GM19240 (cell line): ENCODE measurements around the gene CALML3.
"Not testable (repeated sequence)": the region's sequence is repeated elsewhere in the genome, so short reads cannot be mapped to it uniquely, and the experiment has no call there.

ENCODE experiments used
- DNase-seq: peaks from one replicate; pipeline ENCODE4 v3.0.0; 2011; ENCODE audit warnings: low spot score; ENCODE audit not compliant: insufficient read length

Gene CALML3

DNA sequence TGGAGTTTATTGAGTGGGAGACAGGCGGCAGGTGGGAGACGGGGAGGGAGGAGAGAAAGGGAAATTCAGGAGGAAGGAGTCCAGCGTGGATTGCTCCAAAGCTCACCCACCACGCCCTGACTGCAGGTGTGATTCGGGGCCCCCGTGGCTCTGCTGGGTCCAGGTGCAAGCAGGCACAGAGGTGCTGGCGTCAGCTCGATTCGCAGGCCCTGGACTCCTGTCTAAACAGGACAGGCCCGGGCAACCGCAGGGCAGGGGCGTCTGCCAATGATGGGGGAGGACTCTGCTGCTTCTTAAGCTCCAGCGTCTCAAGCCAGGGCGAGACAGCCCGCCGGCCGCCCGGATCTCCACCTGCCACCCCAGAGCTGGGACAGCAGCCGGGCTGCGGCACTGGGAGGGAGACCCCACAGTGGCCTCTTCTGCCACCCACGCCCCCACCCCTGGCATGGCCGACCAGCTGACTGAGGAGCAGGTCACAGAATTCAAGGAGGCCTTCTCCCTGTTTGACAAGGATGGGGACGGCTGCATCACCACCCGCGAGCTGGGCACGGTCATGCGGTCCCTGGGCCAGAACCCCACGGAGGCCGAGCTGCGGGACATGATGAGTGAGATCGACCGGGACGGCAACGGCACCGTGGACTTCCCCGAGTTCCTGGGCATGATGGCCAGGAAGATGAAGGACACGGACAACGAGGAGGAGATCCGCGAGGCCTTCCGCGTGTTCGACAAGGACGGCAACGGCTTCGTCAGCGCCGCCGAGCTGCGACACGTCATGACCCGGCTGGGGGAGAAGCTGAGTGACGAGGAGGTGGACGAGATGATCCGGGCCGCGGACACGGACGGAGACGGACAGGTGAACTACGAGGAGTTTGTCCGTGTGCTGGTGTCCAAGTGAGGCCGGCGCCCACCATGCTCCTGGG is at the start of gene CALML3:
TSS of gene CALML3 (plus strand) at position 321 of the 920 bp plus-strand sequence. CDS start at position 446, 125 bp downstream.
- DNase-seq: no peak

GRCh38 chr10:5475088-5475487 is 49.7 kb upstream of the CALML3 start:
- DNase-seq: not testable (repeated sequence)

DNA sequence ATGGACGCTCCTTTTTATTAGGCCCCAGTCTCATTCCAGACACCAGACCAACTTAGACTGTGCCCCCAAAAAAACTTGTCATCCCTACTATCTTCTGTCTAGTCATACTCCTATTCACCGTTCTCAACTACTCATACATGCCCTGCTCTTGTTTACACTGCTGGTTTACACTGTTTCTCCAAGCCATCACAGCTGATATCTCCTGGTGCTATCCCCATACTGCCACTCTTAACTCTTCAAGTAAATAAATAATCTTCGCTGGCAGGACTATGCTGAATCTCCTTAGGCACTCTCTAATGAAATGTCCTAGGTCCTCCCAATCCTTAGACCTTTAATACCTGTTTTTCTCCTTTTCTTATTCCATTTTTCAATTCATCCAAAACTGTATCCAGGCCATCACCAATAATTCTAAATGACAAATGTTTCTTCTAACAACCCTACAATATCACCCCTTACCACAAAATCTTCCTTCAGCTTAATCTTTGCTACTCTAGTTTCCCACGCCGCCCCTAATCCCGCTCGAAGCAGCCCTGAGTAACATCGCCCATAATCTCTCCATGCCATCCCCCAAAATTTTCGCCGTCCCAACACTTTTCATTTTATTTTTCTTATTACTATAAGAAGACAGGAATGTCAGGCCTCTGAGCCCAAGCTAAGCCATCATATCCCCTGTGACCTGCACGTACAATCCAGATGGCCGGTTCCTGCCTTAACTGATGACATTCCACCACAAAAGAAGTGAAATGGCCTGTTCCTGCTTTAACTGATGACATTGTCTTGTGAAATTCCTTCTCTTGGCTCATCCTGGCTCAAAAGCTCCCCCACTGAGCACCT is 48.6 kb upstream of the CALML3 start:
- not testable (repeated sequence) for DNase-seq

- no peak for DNase-seq
Observed at GRCh38 chr10:5476918-5477525, 47.7 kb upstream of the CALML3 start.

- no peak for DNase-seq
Observed at GRCh38 chr10:5477948-5478693, 46.6 kb upstream of the CALML3 start.

- DNase-seq: no peak
Observed at GRCh38 chr10:5478694-5479305, 46.0 kb upstream of the CALML3 start.

DNA sequence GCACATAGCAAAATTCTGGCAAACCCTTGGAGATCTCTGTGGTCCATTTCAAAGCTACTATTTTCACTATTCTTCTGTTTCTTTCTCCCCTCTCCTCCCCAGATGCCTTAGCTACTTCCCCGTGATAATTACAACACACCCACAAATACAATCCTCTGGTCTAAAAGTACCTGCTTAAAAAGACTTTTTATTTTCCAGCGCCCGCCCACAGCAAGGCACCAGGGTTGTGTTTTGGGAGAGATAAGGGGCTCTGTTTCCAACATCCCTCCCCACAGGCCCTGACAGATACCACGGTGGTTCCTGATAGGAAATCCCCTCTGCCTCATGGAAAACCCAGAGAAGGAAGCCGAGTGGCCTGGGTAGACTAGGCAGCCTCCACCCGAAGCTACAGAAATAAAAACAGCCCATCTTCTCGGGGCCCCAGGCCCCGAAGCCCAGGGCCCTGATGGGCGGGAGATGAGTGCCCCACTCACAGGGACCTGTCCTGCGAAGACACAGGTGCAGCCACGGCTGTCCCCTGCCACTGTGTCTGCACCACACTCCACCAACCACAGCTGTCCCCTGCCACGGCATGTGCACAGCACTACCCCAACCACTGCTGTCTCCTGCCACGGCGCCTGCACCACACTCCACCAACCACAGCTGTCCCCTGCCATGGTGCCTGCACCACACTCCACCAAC is 45.1 kb upstream of the CALML3 start:
- DNase-seq: no peak

DNA sequence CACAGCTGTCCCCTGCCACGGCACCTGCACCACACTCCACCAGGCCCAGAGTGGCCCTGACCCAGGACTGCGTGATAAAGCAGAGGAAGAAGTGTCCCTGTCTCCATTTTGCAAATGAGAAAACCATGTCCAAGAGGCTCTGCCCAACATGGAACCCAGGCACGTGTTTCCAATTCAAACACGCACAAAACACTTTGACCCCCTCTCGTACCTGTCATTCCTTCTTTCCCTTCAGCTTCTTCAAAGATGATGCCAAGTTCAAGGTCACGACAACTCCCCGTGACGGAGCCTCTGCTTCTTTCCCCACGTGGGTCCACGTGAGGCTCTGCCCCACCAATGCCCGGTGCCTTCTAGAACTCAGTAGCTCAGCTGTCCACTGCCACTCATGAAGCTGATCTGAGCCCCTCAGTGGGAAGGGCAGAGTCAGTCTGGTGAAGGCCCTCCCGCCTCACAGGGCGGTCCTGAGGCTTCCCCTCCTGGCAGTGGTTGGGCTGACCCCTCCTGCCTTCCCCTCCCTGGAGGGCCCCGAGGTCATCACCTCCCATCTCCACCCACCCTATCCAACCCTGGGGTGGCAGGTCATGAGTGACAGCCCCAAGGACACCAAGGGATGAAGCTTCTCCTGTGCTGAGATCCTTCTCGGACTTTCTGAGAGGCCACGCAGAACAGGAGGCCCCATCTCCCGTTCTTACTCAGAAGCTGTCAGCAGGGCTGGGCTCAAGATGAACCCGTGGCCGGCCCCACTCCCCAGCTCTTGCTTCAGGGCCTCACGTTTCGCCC is 44.4 kb upstream of the CALML3 start:
- DNase-seq: no peak

GRCh38 chr10:5481121-5481520 is 43.6 kb upstream of the CALML3 start:
- DNase-seq: no peak

DNA sequence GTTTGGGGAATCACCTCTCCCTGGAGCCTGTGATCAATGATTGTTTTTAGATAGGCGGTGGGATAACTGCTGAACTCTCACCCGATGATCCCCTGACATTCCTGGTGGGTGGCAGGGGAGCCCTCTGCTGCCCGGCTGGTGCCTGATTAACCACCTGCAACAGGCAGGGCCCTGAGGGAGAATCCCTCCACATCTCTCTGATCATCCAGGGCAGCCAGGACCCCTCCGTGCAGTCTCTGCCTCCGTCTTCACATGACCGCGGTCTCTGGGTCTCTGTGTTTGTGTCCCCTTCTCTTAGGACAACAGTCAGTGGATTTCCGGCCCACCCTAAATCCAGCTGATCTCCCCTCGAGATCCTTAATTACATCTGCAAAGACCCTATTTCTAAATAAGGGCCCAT is 42.7 kb upstream of the CALML3 start:
- DNase-seq: no peak

- no peak for DNase-seq
Observed at GRCh38 chr10:5484205-5484604, 40.6 kb upstream of the CALML3 start.

DNA sequence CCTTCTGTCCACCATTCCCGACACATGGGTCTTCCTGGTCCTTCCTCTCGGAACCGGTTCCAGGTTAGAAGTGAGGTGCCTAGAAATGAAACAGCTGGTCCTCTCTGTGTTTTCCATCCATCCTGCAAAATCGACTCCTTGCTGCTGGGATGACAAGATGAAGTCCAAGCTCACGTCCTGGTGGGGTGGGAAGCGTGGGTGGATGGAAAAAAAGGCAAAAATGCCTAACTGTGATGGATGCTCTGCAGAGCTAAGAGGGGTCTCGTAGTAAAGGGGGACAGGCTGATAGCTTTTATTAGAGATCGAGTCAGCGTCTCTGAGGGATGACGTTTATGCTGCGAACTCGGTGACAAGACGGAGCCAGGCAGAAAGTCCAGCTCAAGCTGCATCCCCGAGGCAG is 39.5 kb upstream of the CALML3 start:
- DNase-seq: no peak

GRCh38 chr10:5485948-5486852 is 38.6 kb upstream of the CALML3 start:
- no peak for DNase-seq

DNA sequence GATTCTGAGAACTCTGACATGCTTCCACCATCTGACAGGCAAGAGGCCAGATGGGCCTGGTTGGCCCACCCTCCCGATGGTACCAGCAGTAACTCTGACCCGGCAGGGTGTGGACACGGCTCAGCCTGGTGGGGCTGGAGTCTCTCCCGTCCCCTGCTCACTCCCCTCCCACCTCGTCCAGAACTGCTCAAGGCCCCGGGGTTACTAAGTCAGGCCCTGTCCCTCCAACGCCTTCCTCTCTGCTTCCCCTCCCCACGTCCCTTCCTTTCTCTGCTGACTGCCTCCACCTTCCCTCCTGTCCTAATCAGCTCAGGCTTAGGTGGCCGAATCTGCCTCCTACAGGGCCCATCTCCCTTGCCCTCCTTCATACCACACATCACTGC is 37.9 kb upstream of the CALML3 start:
- DNase-seq: no peak

DNA sequence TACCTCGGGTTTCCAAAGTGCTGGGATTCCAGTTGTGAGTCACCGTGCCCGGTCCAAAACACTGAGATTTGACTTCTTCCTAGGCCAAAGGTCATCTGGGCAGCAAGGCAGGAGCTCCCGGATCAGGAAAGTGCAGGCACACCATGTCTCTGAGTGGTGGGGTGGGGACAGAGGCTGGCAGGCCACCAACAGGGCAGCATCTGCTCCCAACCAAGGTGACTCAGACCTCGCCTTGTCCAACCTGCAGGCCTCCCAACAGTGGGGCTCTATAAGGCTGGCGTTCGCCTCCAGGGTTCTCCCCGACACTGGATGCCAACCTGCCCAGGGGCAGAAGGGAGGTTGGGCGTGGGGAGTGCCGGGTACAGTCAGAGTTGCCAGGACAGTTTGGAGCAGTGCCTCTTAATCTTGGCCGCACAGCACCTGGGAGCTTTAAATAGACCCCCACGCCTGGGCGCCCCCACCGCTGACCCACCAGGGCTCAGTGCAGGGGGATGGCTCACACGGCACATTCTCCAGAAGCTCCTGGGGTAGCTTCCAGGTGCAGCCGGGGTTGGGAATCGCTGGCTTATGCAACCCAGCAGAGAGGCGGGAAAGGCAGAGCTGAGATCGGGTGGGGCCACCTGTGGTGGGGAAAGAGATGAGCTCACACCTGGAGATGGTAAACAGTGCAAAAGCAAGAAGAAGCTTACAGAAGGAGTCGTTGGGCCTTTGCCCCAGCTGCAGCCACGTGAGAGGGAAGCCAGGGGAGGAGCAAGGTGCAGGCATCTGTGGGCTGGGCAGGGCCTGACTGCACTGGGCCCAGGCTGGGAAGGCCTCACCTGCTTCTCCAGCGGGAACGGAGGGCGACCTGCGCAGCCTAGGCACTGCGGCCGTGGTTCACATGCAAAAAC is 36.2 kb upstream of the CALML3 start:
- DNase-seq: no peak

GRCh38 chr10:5490032-5490431 is 34.7 kb upstream of the CALML3 start:
- no peak for DNase-seq

DNA sequence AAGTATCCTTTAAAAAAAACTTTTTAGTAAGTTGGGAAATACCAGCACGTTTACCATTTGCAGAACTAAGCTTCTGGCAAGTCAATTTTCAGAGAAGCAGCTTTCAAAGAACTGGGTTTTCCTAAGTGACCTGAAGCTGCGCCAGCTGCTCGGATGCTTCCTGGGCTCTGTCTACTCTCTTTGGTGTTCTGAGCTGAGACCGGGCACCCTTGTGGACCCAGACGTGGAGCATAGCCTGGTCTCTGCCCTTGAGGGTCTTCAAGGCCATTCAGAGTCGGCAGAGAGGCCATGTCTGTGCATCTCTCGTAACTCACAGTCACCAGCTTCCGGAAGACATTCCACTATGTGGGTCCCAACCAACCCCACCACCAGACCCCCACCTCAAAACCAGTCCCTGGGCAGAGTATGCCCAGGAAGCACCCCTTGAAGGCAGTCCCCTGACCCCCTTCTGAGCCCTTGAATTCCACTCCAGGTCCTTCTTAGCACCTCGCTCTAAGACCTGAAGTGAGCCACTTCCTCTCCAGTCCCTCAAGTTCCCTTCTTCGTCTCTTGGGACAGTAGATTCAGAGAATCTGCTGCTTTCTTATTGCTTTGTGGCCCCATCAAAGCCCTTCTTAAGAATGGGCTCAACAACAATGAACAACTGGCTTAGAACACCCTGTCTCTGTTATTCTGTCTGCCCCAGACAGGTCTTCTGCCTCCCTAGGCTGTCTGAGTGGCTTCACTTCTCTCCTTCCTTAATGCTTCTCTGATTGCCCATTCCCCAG is 33.9 kb upstream of the CALML3 start:
- DNase-seq: no peak
